GM19372 (cell line): ENCODE measurements around the gene TMSB10.
"Not testable (repeated sequence)": the region's sequence is repeated elsewhere in the genome, so short reads cannot be mapped to it uniquely, and the experiment has no call there.

Experiments used
- ATAC-seq: cut with Tn5 transposase; IDR thresholded peaks from one replicate; pipeline ENCODE4 v1.9.1; 2021; ENCODE audit warnings: mild to moderate bottlenecking, low read depth, moderate library complexity; ENCODE audit not compliant: unreplicated experiment

The TMSB10 gene

DNA sequence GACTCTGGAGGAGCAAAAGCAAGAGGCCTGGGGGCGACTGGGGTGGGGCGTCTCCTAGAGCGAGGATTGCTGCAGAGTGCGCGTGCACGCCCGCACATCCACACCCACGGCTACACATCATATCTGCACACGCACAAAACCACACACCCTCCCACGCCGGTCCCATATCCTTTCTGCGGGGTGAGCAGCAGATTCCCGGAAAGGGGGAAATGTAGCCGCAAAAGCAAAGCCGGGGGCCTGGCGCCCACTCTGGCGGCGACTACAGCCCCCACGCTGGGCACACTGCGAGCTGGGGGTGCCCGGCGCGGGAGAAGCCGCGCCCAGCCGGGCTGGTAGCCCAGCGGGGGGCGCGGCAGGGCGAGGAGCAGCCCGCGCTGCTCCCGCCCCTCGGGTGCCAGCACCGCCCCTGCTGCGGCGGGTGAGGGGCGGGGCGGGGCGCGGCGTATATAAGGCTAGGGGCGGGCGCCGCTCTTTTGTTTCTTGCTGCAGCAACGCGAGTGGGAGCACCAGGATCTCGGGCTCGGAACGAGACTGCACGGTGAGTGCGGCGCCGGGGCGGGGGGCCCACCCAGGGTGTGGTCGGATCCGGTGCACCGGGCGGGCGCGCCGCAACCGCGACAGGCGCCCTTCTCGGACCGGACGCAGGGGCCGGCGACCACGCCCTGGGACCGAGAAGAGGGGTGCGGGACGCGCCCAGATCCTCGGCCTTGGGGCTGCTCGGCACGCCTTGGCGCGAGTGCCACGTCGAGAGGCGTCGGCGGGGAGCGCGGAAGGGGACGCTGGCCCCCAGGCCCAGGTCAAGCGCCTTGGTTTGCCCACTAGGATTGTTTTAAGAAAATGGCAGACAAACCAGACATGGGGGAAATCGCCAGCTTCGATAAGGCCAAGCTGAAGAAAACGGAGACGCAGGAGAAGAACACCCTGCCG, at the start of gene TMSB10:
TSS of gene TMSB10 (plus strand) at position 476 of the 927 bp plus-strand sequence.
- peak; percentile 56 for ATAC-seq

DNA sequence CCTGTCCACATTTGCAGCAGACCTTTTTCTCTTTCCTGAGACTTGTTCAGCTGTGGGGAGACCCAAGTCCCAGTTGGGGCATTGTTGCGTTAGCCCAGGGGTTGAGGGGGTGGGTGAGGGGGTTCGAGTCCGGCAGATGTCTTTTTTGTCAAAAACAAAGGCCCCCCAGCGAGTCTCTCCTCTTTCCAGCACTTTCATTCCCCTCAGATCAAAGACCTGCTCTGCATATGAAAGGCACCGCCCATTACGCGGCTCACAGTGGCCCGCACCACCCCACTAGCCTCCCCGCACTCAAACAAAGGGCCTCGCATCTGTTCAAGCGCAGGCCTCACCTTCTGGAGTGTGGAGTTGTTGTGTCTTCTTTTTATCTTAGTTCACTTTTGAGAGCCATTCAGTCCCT, 49.7 kb upstream of the TMSB10 start:
- ATAC-seq = no peak

GRCh38 chr2:84856787-84857186, 48.7 kb upstream of the TMSB10 start:
- ATAC-seq = peak; percentile 83

GRCh38 chr2:84857566-84857965, 47.9 kb upstream of the TMSB10 start:
- ATAC-seq = no peak

GRCh38 chr2:84858123-84858522, 47.3 kb upstream of the TMSB10 start:
- ATAC-seq = no peak

GRCh38 chr2:84858937-84859336, 46.5 kb upstream of the TMSB10 start:
- no peak for ATAC-seq

- ATAC-seq = no peak
Measured at GRCh38 chr2:84861539-84861938, 43.9 kb upstream of the TMSB10 start.

DNA sequence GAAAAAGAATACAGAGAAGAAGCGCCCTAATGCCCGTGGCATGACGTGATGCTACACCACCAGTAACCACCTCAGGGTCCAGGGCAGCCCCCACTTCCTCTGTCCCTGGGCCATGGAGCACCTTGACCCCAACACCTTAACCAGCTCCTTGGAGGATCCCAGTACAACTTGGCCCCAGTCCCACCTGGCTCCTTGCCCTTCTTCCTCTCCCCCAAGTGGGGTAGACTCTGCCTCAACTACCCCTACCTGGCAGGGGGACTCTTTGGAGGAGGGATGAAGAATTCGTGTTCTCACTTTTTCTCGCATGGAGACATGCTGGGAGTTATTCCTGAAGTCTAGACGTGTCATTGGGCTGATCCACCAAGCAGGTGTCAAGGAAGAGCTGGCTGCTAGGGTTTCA, 43.5 kb upstream of the TMSB10 start:
- no peak for ATAC-seq

DNA sequence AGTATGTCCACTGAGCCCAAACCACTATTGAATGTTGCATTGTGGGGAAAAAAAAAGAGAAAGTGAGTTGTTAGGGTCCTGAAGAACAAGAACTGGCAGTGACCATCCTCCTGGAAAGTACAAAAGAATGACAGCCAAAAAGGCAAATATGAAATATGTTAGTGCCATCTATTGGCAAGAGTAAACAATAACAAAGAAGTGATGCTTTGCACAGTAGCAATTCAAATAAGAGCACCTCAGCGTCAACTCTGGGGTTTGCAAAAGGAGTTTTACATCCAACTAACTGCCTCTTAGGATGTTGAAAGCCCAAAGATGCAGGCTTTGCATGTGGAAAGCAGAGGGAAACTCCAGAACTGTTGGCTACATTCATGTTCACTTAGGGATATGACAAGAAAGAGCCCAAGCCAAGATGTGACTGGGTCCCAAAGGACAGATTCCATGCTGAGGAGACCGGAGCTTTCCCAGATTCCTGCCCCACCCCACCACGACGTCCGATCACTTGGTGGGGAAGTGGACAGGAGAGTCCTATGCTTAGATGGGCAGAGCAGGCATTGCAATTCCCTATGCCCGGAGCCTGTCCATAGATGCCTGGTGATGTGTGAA, 40.2 kb upstream of the TMSB10 start:
- peak; percentile 59 for ATAC-seq

GRCh38 chr2:84866122-84866521, 39.3 kb upstream of the TMSB10 start:
- no peak for ATAC-seq

GRCh38 chr2:84868327-84868726, 37.1 kb upstream of the TMSB10 start:
- not testable (repeated sequence) for ATAC-seq

DNA sequence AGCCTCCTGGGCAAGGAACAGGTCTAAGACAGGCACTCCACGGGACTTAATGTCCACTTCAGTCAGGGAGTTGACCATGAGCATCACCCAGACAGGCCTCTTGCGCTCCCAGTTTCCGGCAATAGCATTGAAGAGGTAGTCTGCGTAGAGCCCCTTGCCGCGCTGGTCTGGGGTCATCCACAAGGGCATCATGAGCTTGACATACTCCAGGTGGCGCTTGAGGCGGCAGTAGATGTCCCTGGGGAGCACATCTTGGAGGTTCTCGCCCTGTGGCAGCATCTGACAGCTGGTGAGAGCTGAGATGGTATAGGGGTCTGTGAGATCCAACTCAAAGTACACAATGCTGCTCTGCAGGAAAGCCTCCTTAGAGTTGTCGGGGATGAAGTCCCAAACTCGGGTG, 35.1 kb upstream of the TMSB10 start:
- ATAC-seq = no peak

GRCh38 chr2:84872691-84873090, 32.8 kb upstream of the TMSB10 start:
- ATAC-seq = not testable (repeated sequence)

- no peak for ATAC-seq
Measured at GRCh38 chr2:84873350-84873749, 32.1 kb upstream of the TMSB10 start.

- ATAC-seq = no peak
Measured at GRCh38 chr2:84874381-84875212, 30.9 kb upstream of the TMSB10 start.

GRCh38 chr2:84875213-84875560, 30.3 kb upstream of the TMSB10 start:
- no peak for ATAC-seq

GRCh38 chr2:84875619-84876018, 29.8 kb upstream of the TMSB10 start:
- ATAC-seq = not testable (repeated sequence)

GRCh38 chr2:84876369-84876768, 29.1 kb upstream of the TMSB10 start:
- ATAC-seq = no peak

GRCh38 chr2:84878459-84878858, 27.0 kb upstream of the TMSB10 start:
- ATAC-seq = no peak

- no peak for ATAC-seq
Measured at GRCh38 chr2:84878896-84879583, 26.4 kb upstream of the TMSB10 start.
